GM21825 (cell line): ENCODE results near the gene PRKG1.
"Not testable (repeated sequence)": the region's sequence is repeated elsewhere in the genome, so short reads cannot be mapped to it uniquely, and the experiment has no call there.

Source experiments
- ATAC-seq: cut with Tn5 transposase; IDR thresholded peaks from one replicate; pipeline ENCODE4 v1.9.1; 2021; ENCODE audit warnings: mild to moderate bottlenecking, moderate library complexity; ENCODE audit not compliant: unreplicated experiment

PRKG1 gene

GRCh38 chr10:51168086-51168815 lies 94.0 kb downstream of the PRKG1 start:
- no peak for ATAC-seq

GRCh38 chr10:51169111-51169510 lies 94.8 kb downstream of the PRKG1 start:
- no peak for ATAC-seq

DNA sequence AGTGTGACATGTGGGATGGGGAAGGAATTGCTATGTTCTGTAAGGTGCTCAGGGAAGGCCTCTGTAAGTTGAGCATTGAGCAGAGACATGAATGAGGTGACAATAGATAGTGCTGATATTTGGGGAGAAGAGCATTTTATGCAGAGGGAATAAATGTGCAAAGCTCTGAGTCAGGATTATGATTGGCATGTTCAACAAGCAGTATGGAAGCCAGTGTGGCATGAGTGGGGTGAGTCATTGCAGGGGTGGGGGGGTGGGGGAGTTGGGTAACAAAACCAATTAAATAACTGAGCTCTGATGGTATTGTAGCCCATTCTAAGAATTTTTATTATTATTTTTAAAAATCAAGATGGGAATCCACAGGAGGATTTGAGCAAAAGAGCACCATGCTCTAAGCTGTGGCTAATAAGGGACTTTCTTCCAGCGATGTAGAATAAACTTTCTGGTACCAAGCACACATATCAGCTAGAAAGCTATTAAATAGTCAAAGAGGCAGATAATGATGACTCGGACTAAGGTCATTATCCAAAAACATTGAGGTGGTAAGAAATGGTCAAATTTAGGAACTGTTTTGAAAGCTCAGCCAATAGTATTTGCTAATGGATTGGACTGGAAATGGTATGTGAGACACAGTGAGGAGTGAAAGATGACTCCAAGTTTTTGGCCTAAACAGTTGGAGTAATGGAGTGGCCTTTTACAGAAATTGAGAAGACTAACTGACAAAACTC lies 96.4 kb downstream of the PRKG1 start:
- ATAC-seq: no peak

DNA sequence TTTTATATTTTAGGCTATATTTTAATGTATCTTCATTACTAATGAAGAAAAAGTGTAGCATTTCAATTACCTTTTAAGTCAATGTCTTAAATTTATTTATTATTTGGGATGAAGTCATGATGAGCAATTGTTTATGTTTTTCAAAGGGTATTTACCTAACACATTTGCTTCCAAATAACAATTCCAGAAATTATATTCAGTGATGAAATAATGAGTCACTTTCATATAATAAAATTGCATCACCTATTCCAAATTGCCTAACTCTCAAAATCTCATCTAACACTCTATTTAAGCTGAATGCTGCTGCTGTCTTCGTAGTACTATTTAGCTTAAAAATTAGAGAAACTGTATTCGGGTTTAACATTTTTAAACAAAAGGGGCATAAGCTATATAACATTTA lies 97.7 kb downstream of the PRKG1 start:
- ATAC-seq: no peak

DNA sequence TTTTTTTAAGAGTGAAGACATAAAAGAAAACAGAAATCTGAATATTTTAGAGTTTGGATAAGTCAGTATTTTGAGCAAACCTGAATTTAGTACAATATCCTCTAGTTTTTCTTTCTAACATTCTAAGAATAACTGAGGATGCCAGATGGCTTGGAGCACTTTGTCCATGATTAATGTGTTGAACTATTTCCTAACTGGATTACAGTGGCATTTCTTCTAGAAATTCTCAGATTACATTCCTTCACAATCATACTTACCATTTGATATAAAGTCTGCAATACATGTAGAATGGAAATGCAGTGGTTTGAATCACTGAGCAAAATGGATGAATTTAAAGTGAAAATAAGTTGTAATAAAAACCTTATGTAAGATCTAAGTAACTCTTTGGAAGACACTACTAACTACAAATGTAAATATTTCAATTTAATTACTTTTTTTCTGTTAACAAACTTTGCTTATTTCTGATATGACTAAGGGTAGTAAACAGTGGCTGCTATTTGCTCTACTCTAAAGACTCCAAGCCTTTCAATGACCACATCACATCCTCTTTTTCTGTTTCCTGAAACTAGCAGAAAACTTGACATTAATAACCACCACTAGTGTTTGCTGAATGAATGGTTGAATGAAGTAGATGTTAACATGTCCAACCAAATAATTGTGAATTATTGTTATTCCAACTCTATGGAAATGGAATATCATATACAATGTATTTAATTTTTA lies 102.8 kb downstream of the PRKG1 start:
- ATAC-seq: no peak

DNA sequence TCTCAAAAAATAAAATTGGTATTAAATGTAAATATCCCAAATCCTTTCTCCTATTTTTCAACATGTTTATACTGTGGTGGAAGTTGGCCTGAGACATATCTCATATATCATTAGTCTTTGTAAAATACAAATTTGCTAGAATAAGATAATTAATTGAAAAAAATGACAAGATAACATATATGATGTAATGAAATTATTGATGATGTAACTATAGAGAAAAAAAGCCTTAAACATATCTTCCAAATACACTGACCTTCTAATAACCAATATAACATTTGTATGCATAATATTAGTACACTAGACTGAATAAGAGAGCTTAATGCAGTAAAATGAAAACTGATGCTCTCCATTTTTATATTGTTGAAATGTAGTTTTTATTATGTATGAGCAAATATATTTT lies 104.3 kb downstream of the PRKG1 start:
- ATAC-seq: no peak

- no peak for ATAC-seq
Observed at GRCh38 chr10:51180141-51180540, 105.9 kb downstream of the PRKG1 start.

- ATAC-seq: no peak
Observed at GRCh38 chr10:51183783-51184182, 109.5 kb downstream of the PRKG1 start.

GRCh38 chr10:51186361-51186760 lies 112.1 kb downstream of the PRKG1 start:
- no peak for ATAC-seq

DNA sequence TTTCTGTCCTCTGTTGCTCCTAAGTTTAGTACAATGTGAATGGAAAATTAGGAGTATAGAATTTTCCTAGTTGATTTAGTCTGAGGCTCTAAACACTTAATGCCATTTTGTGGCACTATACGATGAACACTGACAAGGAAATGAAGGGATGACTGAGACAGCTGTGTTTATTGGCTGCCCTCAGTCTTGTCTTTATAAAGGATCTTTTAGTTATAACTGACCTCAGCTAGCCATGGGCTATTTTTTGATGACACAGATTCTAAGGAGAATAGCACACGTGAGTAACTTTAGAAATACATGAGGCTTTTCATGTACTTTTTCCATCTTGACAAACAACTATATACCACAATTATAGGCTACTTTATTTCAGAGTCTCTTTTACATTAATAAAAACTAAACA lies 113.7 kb downstream of the PRKG1 start:
- ATAC-seq: no peak

DNA sequence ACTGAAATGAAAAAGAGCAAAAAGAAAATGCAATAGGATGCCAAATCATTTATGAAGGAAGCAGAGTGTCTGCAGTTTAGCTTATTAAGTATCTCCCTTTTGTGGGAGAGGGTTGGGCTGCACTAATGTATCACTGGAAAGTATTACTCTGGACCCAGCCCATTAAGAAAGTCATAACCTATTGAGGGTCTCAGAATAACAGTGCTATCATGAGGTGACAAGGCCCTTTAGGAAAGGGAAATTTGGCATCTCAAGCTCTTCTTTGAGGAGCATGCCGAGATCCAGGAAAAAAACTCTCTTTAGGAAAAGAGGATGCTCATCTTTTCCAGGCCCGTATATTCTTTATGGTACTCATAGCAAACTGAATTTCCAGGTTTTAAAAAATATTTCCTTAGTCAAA lies 114.6 kb downstream of the PRKG1 start:
- no peak for ATAC-seq

- ATAC-seq: no peak
Observed at GRCh38 chr10:51196508-51197175, 122.4 kb downstream of the PRKG1 start.

GRCh38 chr10:51198170-51198569 lies 123.9 kb downstream of the PRKG1 start:
- no peak for ATAC-seq

DNA sequence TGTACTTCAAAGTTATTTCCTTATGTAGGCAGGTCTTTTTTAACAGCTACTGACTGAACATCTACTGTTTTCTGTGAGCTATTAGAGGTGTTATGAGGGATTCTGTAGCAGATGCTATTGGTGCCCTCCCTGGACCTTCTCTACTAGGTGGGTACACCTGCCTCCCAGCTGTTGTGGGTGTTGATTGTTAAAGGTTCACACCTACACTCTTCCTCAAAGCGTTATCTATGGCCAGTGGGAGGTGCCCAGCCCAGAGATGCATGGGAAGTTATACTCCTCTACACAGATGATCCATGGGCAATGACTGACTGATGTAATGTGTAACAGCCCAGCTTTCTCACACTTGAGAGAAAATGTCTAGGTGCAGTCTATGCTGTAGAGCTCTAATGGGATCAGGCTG lies 127.7 kb downstream of the PRKG1 start:
- no peak for ATAC-seq

DNA sequence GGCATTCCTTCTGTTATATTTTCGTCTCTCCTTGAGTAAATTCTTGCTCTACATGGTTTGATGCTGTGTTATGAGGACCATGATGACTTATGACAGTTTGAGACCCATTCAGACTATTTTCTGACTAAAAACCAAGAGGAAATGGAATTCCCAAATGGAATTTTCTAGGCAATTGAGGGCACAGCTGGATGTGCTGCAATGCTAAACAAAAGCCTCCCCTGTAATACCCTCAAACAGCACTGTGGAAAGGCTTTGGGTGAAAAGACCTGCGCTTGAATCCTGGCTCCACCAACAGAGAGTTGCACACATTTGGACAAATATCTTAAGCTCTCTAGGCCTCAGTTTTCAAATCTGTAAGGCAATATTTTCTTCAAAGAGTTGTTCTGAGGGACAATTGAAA lies 129.1 kb downstream of the PRKG1 start:
- ATAC-seq: no peak

GRCh38 chr10:51204066-51204465 lies 129.8 kb downstream of the PRKG1 start:
- no peak for ATAC-seq

- no peak for ATAC-seq
Observed at GRCh38 chr10:51204701-51205100, 130.4 kb downstream of the PRKG1 start.

DNA sequence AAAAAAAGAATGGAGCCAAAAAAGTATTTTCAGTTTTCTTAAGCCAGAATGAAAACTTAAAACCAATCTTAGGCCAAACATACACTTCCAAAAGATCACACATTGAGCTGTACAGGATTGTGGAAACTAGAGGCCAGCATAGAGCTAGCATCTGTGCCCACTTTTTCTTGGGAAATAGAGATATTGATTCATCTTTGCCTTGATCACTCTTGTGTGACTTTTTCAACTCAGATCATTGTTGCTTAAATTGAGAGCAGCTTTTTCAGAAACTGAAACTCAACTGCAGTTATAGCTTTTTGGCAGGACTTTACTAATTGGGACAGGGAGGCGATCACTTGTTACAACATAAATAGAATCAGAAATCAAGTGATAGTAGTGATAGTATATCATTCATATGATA lies 132.2 kb downstream of the PRKG1 start:
- ATAC-seq: no peak

DNA sequence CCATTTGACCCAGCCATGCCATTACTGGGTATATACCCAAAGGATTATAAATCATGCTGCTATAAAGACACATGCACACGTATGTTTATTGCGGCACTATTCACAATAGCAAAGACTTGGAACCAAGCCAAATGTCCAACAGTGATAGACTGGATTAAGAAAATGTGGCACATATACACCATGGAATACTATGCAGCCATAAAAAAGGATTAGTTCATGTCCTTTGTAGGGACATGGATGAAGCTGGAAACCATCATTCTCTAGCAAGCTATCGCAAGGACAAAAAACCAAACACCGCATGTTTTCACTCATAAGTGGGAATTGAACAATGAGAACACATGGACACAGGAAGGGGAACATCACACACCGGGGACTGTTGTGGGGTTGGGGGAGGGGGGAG lies 138.7 kb downstream of the PRKG1 start:
- ATAC-seq: not testable (repeated sequence)

DNA sequence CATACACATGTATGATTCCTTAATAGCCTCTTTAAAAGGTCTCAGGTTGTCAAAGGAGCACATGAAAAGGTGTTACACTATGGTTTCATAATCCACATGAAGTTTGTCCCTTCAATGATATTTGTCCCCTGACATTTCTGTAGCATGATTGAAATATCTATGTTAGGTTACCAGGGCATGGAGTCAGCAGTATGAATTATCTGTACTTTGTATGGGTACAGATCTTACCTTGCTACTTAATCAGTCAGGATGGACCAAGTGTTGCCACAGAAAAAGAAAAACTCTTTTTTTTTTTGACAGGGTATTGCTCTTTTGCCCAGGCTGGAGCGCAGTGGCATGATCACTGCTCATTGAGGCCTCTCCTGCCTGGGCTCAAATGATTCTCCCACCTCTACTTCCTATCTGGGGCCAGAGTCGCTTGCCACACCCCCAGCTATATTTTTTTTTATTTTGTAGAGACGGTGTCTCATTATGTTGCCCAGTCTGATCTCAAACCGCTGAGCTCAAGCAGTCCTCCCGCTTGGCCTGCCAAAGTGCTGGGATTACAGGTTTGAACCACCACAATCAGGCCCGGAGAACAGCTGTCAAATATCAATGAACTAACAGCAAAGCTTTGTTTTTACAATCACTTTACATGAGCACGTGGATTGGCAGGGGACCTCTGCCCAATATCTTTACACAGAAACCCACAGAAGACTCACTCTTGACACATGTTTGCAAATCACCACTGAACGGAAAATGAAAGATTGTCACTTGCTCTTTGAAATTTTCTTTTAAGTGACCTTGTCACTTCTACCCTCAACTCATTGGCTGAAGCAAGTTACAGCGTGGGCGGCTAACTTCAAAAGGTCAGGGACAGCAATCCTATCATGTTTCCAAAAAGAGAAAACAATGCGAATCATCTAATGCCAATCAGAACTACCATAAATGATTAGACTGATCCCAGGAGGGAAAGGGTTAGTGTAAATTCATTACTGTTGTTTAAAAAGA lies 140.2 kb downstream of the PRKG1 start:
- no peak for ATAC-seq
